ENCODE measurements around the gene CHRNA10. TPM values are rescaled to one million over a fixed set of nuclear protein-coding genes. Genes with fewer than 3 reads are reported as not detected.

CHRNA10 gene
- total RNA-seq, 1 experiment from 2014 or later = 1.7 TPM

GRCh38 chr11:3631331-3631730 lies 39.9 kb downstream of the CHRNA10 start:
- ATAC-seq = no peak
- H3K27ac Mint-ChIP-seq = no peak overlapping the region
- CTCF ChIA-PET = interaction anchor here (0.6 kb wide), 1 partner anchor 219 kb away, joined by 3 read pairs; no protein-coding TSS in a partner anchor

GRCh38 chr11:3627291-3627690 lies 43.9 kb downstream of the CHRNA10 start:
- H3K9me3 Mint-ChIP-seq = no peaks in the 10 kb centered on the region; the same call in 1 of the 2 replicates
- H3K4me1 Mint-ChIP-seq = no peaks in the 10 kb centered on the region
- ATAC-seq (no peak), DNase-seq (ENCODE audit: low spot score) (no peak)
- ChIA-PET CTCF (interaction anchor here (0.6 to 0.7 kb wide), 2 partner anchors 15 to 151 kb away, joined by 3 read pairs; no protein-coding TSS in a partner anchor), POLR2A (interaction anchor here (0.5 kb wide), 1 partner anchor 9 kb away, joined by 4 read pairs; no protein-coding TSS in a partner anchor)
- H3K36me3 Mint-ChIP-seq = no peaks in the 10 kb centered on the region
- TF ChIP-seq GRHL2 (CRISPR knock-in tag; IDR thresholded peaks at IDR 0.05; ENCODE audit: insufficient replicate concordance, severe bottlenecking) = no peak
- TF ChIP-seq ATF2 (CRISPR knock-in tag; IDR thresholded peaks at IDR 0.05; ENCODE audit: borderline replicate concordance, low read depth) = no peak
- TF ChIP-seq MYBL2 (CRISPR knock-in tag; IDR thresholded peaks at IDR 0.05) = no peak
- TF ChIP-seq ZNF671 (CRISPR knock-in tag; IDR thresholded peaks at IDR 0.05) = no peak
- TF ChIP-seq, protein P1, sequence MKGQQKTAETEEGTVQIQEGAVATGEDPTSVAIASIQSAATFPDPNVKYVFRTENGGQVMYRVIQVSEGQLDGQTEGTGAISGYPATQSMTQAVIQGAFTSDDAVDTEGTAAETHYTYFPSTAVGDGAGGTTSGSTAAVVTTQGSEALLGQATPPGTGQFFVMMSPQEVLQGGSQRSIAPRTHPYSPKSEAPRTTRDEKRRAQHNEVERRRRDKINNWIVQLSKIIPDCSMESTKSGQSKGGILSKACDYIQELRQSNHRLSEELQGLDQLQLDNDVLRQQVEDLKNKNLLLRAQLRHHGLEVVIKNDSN (CRISPR knock-in tag; IDR thresholded peaks at IDR 0.05) = no peak
- no peak for TF ChIP-seq ARID4B (CRISPR knock-in tag; IDR thresholded peaks at IDR 0.05; ENCODE audit: borderline replicate concordance)
- TF ChIP-seq ERG (CRISPR knock-in tag; IDR thresholded peaks at IDR 0.05) = no peak
- TF ChIP-seq SMAD4 (CRISPR knock-in tag; IDR thresholded peaks at IDR 0.05) = no peak
- TF ChIP-seq, protein P2, sequence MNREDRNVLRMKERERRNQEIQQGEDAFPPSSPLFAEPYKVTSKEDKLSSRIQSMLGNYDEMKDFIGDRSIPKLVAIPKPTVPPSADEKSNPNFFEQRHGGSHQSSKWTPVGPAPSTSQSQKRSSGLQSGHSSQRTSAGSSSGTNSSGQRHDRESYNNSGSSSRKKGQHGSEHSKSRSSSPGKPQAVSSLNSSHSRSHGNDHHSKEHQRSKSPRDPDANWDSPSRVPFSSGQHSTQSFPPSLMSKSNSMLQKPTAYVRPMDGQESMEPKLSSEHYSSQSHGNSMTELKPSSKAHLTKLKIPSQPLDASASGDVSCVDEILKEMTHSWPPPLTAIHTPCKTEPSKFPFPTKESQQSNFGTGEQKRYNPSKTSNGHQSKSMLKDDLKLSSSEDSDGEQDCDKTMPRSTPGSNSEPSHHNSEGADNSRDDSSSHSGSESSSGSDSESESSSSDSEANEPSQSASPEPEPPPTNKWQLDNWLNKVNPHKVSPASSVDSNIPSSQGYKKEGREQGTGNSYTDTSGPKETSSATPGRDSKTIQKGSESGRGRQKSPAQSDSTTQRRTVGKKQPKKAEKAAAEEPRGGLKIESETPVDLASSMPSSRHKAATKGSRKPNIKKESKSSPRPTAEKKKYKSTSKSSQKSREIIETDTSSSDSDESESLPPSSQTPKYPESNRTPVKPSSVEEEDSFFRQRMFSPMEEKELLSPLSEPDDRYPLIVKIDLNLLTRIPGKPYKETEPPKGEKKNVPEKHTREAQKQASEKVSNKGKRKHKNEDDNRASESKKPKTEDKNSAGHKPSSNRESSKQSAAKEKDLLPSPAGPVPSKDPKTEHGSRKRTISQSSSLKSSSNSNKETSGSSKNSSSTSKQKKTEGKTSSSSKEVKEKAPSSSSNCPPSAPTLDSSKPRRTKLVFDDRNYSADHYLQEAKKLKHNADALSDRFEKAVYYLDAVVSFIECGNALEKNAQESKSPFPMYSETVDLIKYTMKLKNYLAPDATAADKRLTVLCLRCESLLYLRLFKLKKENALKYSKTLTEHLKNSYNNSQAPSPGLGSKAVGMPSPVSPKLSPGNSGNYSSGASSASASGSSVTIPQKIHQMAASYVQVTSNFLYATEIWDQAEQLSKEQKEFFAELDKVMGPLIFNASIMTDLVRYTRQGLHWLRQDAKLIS (CRISPR knock-in tag; IDR thresholded peaks at IDR 0.05; ENCODE audit: borderline replicate concordance) = no peak
- no peak for TF ChIP-seq ELF4 (CRISPR knock-in tag; IDR thresholded peaks at IDR 0.05; ENCODE audit: low read depth)
- TF ChIP-seq MXD4 (CRISPR knock-in tag; IDR thresholded peaks at IDR 0.05; ENCODE audit: borderline replicate concordance) = no peak
- TF ChIP-seq MAX (CRISPR knock-in tag; IDR thresholded peaks at IDR 0.05) = no peak
- TF ChIP-seq, protein P3, sequence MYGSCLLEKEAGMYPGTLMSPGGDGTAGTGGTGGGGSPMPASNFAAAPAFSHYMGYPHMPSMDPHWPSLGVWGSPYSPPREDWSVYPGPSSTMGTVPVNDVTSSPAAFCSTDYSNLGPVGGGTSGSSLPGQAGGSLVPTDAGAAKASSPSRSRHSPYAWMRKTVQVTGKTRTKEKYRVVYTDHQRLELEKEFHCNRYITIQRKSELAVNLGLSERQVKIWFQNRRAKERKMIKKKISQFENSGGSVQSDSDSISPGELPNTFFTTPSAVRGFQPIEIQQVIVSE (CRISPR knock-in tag; IDR thresholded peaks at IDR 0.05; ENCODE audit: borderline replicate concordance) = no peak
- no peak for TF ChIP-seq ZNF263 (CRISPR knock-in tag; IDR thresholded peaks at IDR 0.05; ENCODE audit: low read depth)
- no peak for TF ChIP-seq ATF1 (CRISPR knock-in tag; IDR thresholded peaks at IDR 0.05)
- no peak for TF ChIP-seq FOXK1 (CRISPR knock-in tag; IDR thresholded peaks at IDR 0.05)
- TF ChIP-seq TEAD4 (CRISPR knock-in tag; IDR thresholded peaks at IDR 0.05) = no peak
- TF ChIP-seq RELA (CRISPR knock-in tag; IDR thresholded peaks at IDR 0.05; ENCODE audit: borderline replicate concordance) = no peak
- H3K4me3 Mint-ChIP-seq = no peak overlapping the region
- H3K27me3 Mint-ChIP-seq (ENCODE audit: low read depth) = no peaks in the 10 kb centered on the region
- no peak overlapping the region for H3K27ac Mint-ChIP-seq

More at GRCh38 chr11:3631331-3631730, 39.9 kb downstream of the CHRNA10 start:
- POLR2A ChIA-PET = no interaction called here
- H3K36me3 Mint-ChIP-seq = no peaks in the 10 kb centered on the region
- no peaks in the 10 kb centered on the region for H3K4me1 Mint-ChIP-seq
- no peak overlapping the region for H3K4me3 Mint-ChIP-seq
- H3K9me3 Mint-ChIP-seq = no peaks in the 10 kb centered on the region; the same call in 1 of the 2 replicates
- DNase-seq (ENCODE audit: low spot score) = no peak
- TF ChIP-seq ZNF671 (CRISPR knock-in tag; IDR thresholded peaks at IDR 0.05) = no peak
- TF ChIP-seq ZNF121 (CRISPR knock-in tag; IDR thresholded peaks at IDR 0.05) = 0 out of 2 replicates have a peak, but pooled peaks have one; percentile 8
- no peaks in the 10 kb centered on the region; the same call in 1 of the 2 replicates for H3K27me3 Mint-ChIP-seq (ENCODE audit: low read depth)
